WTC11 (cell line): ENCODE data around the gene PSMD4.

Experiments
- ESRRA ChIP-seq: sonication (generic); formaldehyde crosslinking; IDR thresholded peaks from 2 replicates; pipeline ENCODE4 v1.8.1; 2022; ENCODE audit warnings: mild to moderate bottlenecking, missing genetic modification reagents, borderline replicate concordance
- IRF2 ChIP-seq: sonication (generic); formaldehyde crosslinking; IDR thresholded peaks from 2 replicates; pipeline ENCODE4 v1.8.0; 2022; ENCODE audit warnings: low read depth, missing genetic modification reagents, borderline replicate concordance
- MAX ChIP-seq: sonication (generic); formaldehyde crosslinking; IDR thresholded peaks from 2 replicates; pipeline ENCODE4 v1.8.0; 2022; ENCODE audit warnings: mild to moderate bottlenecking, missing genetic modification reagents
- TEAD4 ChIP-seq: sonication (generic); formaldehyde crosslinking; IDR thresholded peaks from 2 replicates; pipeline ENCODE4 v1.8.0; 2022; ENCODE audit warnings: mild to moderate bottlenecking, missing genetic modification reagents
- TF ChIP-seq, protein P1 (sequence below): fragments of 200-600 bp; IDR thresholded peaks from 2 replicates; pipeline ENCODE4 v1.8.0; 2022; ENCODE audit warnings: antibody characterized with exemption
- TF ChIP-seq, protein P2 (sequence below): sonication (generic); formaldehyde crosslinking; IDR thresholded peaks from 2 replicates; pipeline ENCODE4 v1.8.0; 2023; ENCODE audit warnings: missing genetic modification reagents
- TF ChIP-seq, protein P3 (sequence below): sonication (generic); formaldehyde crosslinking; IDR thresholded peaks from 2 replicates; pipeline ENCODE4 v1.8.1; 2023; ENCODE audit warnings: mild to moderate bottlenecking, missing genetic modification reagents
- TF ChIP-seq, protein P4 (sequence below): sonication (generic); formaldehyde crosslinking; IDR thresholded peaks from 2 replicates; pipeline ENCODE4 v1.8.1; 2023; ENCODE audit warnings: mild to moderate bottlenecking, missing genetic modification reagents, moderate library complexity

DNA sequence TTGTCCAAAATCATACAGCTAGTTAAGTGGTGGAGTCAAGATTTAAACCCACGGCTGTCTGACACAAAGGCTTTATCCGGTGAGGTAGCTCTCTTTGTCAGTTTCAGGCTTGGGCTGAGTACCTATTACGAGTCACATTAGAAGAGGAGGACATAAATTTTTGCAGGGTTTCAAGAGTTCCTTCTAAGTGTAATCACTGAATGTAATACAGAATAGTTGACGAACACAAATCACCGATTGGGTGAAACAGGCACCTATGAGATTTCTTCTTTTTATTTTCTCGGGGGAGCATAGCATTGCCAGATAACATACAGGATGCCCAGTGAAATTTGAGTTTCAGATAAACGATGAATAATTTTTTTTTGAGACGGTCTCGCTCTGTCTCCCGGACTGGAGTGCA is 847 bp downstream of the PSMD4 start:
- TF ChIP-seq, protein P1, sequence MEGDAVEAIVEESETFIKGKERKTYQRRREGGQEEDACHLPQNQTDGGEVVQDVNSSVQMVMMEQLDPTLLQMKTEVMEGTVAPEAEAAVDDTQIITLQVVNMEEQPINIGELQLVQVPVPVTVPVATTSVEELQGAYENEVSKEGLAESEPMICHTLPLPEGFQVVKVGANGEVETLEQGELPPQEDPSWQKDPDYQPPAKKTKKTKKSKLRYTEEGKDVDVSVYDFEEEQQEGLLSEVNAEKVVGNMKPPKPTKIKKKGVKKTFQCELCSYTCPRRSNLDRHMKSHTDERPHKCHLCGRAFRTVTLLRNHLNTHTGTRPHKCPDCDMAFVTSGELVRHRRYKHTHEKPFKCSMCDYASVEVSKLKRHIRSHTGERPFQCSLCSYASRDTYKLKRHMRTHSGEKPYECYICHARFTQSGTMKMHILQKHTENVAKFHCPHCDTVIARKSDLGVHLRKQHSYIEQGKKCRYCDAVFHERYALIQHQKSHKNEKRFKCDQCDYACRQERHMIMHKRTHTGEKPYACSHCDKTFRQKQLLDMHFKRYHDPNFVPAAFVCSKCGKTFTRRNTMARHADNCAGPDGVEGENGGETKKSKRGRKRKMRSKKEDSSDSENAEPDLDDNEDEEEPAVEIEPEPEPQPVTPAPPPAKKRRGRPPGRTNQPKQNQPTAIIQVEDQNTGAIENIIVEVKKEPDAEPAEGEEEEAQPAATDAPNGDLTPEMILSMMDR, result no peak
- TF ChIP-seq, protein P2, sequence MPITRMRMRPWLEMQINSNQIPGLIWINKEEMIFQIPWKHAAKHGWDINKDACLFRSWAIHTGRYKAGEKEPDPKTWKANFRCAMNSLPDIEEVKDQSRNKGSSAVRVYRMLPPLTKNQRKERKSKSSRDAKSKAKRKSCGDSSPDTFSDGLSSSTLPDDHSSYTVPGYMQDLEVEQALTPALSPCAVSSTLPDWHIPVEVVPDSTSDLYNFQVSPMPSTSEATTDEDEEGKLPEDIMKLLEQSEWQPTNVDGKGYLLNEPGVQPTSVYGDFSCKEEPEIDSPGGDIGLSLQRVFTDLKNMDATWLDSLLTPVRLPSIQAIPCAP, result no peak
- no peak for TF ChIP-seq IRF2 (CRISPR knock-in tag)
- no peak for TF ChIP-seq TEAD4
- TF ChIP-seq, protein P3, sequence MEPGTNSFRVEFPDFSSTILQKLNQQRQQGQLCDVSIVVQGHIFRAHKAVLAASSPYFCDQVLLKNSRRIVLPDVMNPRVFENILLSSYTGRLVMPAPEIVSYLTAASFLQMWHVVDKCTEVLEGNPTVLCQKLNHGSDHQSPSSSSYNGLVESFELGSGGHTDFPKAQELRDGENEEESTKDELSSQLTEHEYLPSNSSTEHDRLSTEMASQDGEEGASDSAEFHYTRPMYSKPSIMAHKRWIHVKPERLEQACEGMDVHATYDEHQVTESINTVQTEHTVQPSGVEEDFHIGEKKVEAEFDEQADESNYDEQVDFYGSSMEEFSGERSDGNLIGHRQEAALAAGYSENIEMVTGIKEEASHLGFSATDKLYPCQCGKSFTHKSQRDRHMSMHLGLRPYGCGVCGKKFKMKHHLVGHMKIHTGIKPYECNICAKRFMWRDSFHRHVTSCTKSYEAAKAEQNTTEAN (CRISPR knock-in tag), result no peak
- TF ChIP-seq ESRRA (CRISPR knock-in tag), result no peak
- TF ChIP-seq, protein P4, sequence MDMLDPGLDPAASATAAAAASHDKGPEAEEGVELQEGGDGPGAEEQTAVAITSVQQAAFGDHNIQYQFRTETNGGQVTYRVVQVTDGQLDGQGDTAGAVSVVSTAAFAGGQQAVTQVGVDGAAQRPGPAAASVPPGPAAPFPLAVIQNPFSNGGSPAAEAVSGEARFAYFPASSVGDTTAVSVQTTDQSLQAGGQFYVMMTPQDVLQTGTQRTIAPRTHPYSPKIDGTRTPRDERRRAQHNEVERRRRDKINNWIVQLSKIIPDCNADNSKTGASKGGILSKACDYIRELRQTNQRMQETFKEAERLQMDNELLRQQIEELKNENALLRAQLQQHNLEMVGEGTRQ (CRISPR knock-in tag), result no peak
- TF ChIP-seq MAX, result no peak
